G401.6 (cell line): ENCODE data around the gene KIF13A.
A peak's percentile ranks its signal among the peaks of the same experiment; 100 is the strongest.
"Not testable (repeated sequence)": the region's sequence is repeated elsewhere in the genome, so short reads cannot be mapped to it uniquely, and the experiment has no call there.

Experiments
- FAIRE-seq: peaks from 2 replicates; lab custom pipeline; 2012; peaks lifted over from hg19 to GRCh38; lab: Jason Lieb, UNC

The KIF13A gene

GRCh38 chr6:17932330-17932852 is 55.0 kb downstream of the KIF13A start:
- no peak for FAIRE-seq

DNA sequence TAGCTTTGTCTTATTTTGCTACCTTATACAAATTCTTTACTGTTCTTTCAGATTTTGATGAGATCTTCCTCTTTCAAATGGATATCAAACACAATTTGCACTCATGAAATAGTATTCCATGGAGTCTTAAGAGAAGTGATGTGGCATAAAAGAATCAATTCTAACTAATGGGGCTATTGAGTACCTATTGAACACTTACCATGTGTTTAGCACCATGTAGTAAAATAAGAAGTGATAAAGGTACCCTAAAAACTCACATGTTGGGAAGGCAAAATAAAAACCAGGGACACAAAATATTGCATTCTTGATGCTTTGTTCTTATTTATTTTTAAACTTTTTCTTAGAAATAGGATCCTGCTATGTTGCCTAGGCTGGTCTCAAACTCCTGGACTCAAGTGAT is 56.2 kb downstream of the KIF13A start:
- FAIRE-seq, result no peak

DNA sequence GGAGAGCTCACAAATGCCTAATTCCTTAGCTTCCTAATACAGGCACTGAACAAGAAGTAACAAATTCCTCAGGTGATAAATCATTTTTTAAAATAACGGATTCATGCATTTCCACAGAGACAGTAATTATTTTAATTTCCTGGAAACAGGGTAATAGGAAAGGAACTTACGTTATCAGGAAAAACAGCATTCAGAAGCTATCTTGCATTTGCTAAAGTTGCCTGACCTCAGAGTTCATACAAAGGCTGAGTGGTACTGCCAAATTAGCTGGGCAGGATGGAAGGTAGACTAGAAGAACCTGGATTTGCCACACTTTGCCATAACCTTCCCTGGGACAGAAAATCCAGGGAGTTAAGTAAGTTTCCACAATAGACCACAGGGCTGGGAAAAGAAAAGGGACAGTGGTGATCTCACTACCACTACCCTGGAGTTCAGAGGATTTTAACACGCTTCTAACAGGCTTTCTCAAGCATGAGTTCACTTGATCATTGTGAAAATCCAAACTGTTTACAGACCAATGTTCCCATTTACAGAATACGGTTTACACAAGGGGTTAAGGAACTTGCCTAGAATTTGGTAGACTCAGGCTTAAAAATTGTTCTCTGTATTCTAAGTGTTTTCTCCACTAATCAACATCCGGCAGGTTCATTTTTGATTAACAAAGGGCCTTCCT is 57.0 kb downstream of the KIF13A start:
- FAIRE-seq, result no peak

GRCh38 chr6:17928514-17929430 is 58.7 kb downstream of the KIF13A start:
- FAIRE-seq, result peak; percentile 19

- no peak for FAIRE-seq
Measured at GRCh38 chr6:17927705-17928104, 59.7 kb downstream of the KIF13A start.

- no peak for FAIRE-seq
Measured at GRCh38 chr6:17923401-17923863, 64.0 kb downstream of the KIF13A start.

- FAIRE-seq, result no peak
Measured at GRCh38 chr6:17921454-17921853, 66.0 kb downstream of the KIF13A start.

- no peak for FAIRE-seq
Measured at GRCh38 chr6:17919496-17919895, 67.9 kb downstream of the KIF13A start.

DNA sequence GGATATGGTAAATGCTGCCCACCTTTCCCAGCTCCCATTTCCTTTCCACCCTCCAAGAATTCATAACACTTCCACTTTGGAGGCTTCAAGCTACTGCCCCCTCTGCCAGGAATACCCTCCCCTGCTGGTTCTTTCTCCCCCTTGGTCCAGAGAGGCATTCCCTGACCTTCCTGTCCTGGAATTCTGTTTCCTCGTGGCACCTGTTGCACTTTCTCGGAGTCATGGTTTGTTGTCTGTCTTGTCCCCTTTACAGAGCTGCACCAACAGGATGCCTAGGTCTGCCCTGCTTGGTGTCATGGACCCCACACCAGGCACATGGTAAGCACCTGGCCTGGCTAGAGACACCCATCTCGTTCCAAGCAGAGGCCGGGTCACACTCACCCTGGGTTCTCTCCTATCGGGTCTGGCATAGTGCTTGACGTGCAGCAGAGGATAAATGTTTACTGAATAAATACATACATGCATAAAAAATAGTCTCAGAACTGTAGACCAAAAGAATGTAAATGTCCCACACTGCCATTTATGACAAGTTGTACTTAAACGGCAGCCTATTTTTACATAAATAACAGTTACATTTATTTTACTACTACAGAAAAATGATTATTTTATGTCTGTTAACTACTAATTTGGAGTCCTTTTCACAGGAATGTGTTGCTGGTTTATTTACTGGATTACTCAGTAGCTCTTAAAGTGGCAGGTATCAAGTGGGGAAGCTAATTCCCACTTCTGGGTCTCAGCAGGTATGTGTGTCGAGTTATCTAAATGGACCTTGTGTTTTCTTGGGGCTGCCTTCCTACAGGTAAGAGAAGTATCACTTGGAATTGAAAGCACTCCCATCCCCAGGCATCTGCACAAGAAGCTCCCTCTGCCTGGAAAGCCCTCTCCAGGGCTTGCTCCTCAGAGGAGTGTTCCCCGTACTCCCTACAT is 69.3 kb downstream of the KIF13A start:
- no peak for FAIRE-seq

DNA sequence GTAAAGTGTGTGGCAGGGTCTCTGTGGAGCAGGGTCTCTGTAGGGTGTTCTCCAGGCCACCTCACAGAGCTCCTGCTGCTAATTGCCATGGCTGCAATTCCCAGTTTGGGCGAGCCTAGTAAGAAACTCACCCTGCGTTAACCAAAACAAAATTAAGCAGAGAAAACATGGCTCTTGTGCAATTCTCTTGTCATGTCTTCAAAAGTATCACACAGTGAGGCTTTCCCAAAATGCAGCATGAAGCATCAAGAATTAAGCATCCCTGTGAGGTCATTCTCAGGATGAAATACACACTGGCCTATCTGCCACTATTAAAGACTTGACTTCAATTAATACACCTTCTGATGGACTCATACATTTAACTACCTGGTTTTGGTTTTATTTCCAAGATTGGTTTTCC is 72.8 kb downstream of the KIF13A start:
- no peak for FAIRE-seq

- no peak for FAIRE-seq
Measured at GRCh38 chr6:17912521-17912920, 74.9 kb downstream of the KIF13A start.

GRCh38 chr6:17911656-17912055 is 75.8 kb downstream of the KIF13A start:
- not testable (repeated sequence) for FAIRE-seq

- no peak for FAIRE-seq
Measured at GRCh38 chr6:17910189-17910588, 77.2 kb downstream of the KIF13A start.

DNA sequence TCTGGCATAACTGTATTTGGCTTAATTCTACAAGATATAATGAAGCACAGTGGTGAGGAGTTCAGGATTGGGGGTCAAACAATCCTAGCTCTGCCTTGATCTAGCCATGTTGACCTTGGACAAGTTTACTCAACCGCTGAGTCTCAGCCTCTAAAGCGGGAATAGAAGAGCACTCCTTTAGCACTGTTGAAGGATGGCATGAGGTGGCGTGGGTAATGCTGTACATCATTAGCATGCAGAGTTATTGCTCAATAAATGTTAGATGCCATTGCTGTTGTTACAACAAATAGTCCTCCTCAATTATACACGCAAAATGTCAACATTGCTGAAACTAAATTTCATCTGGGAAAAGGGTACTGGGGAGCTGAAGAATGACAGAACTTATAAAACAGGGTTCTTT is 78.6 kb downstream of the KIF13A start:
- no peak for FAIRE-seq

DNA sequence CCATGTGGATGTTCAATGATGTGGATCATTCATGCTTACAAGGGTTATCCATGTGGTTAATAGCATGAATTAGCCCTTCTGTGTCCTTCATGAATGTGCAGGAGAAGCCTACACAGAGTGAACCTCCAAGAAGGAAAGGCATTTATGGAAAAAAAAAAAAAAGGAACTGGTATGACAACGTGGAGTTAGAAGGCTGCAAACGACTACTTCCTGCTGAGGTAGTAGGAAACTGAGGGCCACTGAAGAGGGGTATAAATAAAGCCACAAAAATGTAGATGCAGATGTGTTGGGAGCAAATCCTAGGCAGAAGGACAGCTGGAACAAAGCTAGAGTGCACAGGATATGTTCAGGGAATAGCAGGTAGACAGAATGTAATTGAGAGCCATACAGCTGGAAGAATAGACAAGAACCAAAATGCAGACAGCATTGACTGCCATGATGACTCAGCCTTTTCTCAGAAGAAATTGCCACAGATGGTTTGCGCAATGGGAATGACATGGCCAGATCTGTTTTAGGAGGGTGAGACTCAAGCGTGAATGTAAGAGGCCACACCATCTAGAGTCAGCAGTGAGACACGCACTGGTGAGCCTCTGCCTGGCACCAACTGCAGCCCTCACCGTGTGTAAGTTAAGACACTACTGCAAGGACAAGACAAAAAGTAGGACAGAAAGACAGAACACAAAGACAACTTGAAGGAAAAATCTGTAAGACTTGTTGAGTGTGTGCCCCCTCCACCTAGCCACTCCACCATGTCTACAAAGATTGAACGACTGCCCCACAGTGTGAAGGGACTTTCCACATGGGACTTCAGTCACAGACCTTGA is 79.8 kb downstream of the KIF13A start:
- no peak for FAIRE-seq

DNA sequence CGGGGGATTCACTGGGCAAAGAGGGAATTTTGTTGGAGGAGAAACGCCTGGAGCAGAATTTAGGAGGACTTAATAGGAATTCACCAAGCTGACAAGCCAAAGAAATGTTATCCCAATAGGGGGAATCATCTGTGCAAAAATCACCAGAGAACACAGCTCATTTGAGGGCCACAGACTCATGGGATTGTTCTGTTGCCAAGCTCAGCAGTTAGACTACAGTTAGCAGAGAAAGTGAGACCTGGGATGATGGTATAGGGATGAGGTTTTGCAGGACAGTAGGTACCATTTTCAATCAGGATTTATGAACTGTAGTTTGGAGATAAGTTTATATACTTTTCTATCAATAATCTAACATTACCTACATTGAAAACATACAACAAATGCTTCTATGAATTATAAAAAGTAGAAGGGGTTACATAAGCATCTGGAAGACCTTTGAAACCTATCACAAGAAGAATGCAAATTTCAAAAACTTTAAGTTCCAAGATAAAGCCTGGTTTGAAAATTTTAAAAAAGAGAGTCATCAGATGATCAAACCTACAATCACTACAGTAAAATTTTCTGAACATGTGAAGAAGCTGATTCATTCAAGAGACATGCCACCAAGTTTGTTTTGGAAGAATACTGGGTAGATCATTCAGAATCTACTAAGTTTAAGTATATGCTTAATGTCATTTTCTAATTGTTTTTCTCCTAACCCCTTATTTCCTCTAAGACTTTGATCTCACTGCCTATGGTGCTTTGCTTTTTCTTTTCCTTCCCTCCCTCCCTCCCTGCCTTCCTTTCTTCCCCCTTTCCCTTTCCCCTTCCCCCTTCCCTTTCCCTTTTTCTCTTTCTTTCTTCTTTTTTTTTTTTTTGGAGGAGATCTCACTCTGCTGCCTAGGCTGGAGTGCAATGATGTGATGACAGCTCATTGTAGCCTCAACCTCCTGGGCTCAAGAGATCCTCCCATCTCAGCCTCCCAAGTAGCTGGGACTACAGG is 81.5 kb downstream of the KIF13A start:
- FAIRE-seq, result no peak

DNA sequence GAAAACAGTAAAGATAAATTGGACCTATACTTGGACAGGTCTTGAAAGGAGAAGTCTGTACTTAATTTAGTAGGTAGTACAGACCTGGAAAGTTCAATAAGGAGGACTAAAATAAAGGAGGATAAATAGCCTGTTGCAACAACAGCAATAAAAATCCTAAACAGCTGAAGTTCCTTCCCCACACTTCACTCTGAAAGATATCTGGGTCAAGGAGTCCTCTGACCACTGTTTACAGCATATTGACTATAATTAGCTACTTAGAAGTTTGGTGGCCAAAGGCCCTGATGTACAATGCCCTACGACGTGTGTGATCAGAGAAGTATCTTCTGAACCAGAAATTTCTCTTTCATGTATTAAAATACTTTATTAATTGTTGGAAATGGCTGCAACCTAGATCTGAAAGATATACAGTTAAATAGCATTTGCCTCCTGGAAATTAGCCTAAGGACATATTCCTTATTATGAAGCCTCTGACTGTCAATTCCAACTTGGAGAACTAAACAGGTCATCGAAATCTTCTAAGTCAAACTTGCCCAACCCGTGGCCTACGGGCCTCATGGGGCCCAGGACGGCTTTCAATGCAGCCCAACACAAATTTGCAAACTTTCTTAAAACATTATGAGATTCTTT is 82.8 kb downstream of the KIF13A start:
- FAIRE-seq, result no peak

GRCh38 chr6:17902974-17903373 is 84.5 kb downstream of the KIF13A start:
- FAIRE-seq, result no peak

DNA sequence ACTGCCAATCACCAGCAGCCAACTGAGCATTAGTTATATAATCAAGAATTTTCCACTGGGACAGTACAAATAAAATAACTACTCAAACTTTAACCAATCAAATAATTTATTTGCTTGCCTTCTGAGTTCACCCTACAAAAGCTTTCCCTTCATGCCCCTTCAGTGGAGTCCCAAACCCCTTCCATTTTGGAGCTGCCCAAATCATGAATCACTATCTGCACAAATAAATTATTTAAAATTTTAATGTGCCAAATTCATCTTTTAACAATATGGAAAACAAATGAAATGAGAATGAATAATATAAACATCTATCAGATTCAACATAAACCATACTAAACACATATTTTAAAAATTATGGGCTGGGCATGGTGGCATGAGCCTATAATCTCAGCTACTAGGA is 85.9 kb downstream of the KIF13A start:
- FAIRE-seq, result no peak

DNA sequence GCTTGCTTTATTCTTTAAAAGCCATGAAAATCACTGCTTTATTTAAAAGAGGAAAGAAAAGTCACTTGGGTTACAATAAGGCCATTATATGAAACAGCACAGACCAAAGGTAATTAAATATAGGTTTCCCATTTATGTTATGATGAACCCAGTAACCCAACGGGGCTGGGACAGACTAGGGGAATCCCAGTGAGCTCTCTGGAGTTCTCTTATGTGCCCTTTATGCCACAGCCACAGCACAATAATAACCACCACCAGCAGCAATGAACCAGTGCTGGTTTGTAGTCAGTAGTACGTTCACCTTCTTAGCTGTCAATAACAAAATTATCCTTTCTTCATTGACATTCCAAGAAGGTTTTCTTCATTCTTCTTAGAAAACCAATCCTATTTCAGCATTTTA is 87.4 kb downstream of the KIF13A start:
- FAIRE-seq, result no peak
